ENCODE results near the gene TSHZ3. TPM values are rescaled to one million over a fixed set of nuclear protein-coding genes. Genes with fewer than 3 reads are reported as not detected.

The TSHZ3 gene
- total and polyA plus RNA-seq, 2 of the 13 experiments (the other 11 are each of a cell fraction or from before 2014, with no cell fraction given), result not detected

DNA sequence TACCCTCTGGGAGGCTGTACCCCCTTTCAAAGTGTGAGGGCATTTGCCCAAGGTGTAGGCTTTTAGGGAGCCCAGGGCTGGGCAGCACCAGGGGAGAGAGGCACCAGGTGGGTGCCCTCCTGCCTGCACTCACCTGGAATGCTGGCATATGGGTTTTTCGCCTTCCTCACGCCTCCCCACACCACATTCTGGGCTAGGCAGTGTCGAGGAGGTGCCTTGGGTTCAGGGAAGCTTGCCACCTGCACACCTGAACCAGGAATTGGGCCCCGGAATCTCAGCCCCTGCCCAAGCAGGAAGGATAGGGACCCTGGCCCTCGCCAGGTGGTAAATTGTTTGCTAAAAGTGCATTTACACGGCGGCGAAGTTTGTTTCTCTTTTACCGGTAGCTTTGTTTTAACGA, 5.1 kb upstream of the TSHZ3 start:
- DNase-seq (ENCODE audit: low spot score) (no peak), FAIRE-seq (no peak), ATAC-seq (no peak)
- Histone ChIP-seq H3K9me3 (ENCODE audit: low read length) (no peaks in the 10 kb centered on the region), H3K27ac (ENCODE audit: extremely low read length, insufficient read depth, low read length) (no peak overlapping the region), H3K4me1 (ENCODE audit: insufficient read depth, low read length) (no peaks in the 10 kb centered on the region), H2AFZ (ENCODE audit: low read length) (no peak overlapping the region), H4K20me1 (ENCODE audit: insufficient read depth, low read length) (no peaks in the 10 kb centered on the region), H3K9ac (ENCODE audit: insufficient read depth, low read depth, low read length) (no peak overlapping the region), H3K79me2 (ENCODE audit: insufficient read depth, low read length) (no peaks in the 10 kb centered on the region), H3K4me3 (replicated peaks in 1 of 3; ENCODE audit: insufficient read depth in 1 of 3, low read depth in 2 of 3, low read length in 3 of 3) (no peak overlapping the region), H3K36me3 (replicated peaks in 1 of 2; ENCODE audit: control insufficient read depth in 1 of 2, insufficient read depth in 2 of 2, low read length in 2 of 2) (no peaks in the 10 kb centered on the region), H3K4me2 (ENCODE audit: low read depth, low read length) (no peak overlapping the region), H3K27me3 (ENCODE audit: control insufficient read depth in 1 of 2, insufficient read depth in 2 of 2, low read length in 2 of 2) (peaks cover 1 to 60% of the 10 kb centered on the region in 2 experiments; a peak in 3 of 5 replicates)
- no TSS peak for BruUV-seq (replicated peaks)
- CTCF ChIA-PET (ENCODE audit: low intra/inter-chr PET ratio, low total read pairs), result no interaction called here
- 12% methylated on average over 10 of the region's 10 CpGs for WGBS (ENCODE audit: low lambda C conversion rate)
- in situ Hi-C loops (cut with HindIII; ENCODE audit: extremely low pct_ligation_motif_present, low pct_unique_long_range_greater_than_20kb) (no loop called here), intact Hi-C loops (cut with micrococcal nuclease; ENCODE audit: unreplicated experiment) (no loop called here)
- POLR2A ChIA-PET, result no interaction called here
- TF ChIP-seq CCDC6 (CRISPR knock-in tag; IDR thresholded peaks at IDR 0.05), result no peak
- TF ChIP-seq, protein P1, sequence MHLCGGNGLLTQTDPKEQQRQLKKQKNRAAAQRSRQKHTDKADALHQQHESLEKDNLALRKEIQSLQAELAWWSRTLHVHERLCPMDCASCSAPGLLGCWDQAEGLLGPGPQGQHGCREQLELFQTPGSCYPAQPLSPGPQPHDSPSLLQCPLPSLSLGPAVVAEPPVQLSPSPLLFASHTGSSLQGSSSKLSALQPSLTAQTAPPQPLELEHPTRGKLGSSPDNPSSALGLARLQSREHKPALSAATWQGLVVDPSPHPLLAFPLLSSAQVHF (CRISPR knock-in tag; IDR thresholded peaks at IDR 0.05), result no peak
- TF ChIP-seq ZNF879 (CRISPR knock-in tag; IDR thresholded peaks at IDR 0.05), result no peak
- TF ChIP-seq, protein P2, sequence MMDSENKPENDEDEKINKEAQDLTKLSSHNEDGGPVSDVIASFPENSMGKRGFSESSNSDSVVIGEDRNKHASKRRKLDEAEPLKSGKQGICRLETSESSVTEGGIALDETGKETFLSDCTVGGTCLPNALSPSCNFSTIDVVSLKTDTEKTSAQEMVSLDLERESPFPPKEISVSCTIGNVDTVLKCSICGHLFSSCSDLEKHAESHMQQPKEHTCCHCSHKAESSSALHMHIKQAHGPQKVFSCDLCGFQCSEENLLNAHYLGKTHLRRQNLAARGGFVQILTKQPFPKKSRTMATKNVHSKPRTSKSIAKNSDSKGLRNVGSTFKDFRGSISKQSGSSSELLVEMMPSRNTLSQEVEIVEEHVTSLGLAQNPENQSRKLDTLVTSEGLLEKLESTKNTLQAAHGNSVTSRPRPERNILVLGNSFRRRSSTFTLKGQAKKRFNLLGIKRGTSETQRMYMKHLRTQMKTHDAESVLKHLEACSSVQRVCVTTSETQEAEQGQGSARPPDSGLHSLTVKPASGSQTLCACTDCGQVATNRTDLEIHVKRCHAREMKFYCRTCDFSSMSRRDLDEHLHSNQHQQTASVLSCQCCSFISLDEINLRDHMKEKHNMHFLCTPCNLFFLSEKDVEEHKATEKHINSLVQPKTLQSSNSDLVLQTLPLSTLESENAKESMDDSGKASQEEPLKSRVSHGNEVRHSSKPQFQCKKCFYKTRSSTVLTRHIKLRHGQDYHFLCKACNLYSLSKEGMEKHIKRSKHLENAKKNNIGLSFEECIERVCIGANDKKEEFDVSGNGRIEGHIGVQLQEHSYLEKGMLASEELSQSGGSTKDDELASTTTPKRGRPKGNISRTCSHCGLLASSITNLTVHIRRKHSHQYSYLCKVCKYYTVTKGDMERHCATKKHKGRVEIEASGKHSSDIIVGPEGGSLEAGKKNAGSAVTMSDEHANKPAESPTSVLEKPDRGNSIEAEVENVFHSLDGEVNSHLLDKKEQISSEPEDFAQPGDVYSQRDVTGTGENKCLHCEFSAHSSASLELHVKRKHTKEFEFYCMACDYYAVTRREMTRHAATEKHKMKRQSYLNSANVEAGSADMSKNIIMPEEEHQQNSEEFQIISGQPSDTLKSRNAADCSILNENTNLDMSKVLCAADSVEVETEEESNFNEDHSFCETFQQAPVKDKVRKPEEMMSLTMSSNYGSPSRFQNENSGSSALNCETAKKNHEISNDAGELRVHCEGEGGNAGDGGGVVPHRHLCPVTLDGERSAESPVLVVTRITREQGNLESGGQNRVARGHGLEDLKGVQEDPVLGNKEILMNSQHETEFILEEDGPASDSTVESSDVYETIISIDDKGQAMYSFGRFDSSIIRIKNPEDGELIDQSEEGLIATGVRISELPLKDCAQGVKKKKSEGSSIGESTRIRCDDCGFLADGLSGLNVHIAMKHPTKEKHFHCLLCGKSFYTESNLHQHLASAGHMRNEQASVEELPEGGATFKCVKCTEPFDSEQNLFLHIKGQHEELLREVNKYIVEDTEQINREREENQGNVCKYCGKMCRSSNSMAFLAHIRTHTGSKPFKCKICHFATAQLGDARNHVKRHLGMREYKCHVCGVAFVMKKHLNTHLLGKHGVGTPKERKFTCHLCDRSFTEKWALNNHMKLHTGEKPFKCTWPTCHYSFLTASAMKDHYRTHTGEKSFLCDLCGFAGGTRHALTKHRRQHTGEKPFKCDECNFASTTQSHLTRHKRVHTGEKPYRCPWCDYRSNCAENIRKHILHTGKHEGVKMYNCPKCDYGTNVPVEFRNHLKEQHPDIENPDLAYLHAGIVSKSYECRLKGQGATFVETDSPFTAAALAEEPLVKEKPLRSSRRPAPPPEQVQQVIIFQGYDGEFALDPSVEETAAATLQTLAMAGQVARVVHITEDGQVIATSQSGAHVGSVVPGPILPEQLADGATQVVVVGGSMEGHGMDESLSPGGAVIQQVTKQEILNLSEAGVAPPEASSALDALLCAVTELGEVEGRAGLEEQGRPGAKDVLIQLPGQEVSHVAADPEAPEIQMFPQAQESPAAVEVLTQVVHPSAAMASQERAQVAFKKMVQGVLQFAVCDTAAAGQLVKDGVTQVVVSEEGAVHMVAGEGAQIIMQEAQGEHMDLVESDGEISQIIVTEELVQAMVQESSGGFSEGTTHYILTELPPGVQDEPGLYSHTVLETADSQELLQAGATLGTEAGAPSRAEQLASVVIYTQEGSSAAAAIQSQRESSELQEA (CRISPR knock-in tag; IDR thresholded peaks at IDR 0.05; ENCODE audit: not compliant biosample characterization), result no peak
- TF ChIP-seq, protein P3, sequence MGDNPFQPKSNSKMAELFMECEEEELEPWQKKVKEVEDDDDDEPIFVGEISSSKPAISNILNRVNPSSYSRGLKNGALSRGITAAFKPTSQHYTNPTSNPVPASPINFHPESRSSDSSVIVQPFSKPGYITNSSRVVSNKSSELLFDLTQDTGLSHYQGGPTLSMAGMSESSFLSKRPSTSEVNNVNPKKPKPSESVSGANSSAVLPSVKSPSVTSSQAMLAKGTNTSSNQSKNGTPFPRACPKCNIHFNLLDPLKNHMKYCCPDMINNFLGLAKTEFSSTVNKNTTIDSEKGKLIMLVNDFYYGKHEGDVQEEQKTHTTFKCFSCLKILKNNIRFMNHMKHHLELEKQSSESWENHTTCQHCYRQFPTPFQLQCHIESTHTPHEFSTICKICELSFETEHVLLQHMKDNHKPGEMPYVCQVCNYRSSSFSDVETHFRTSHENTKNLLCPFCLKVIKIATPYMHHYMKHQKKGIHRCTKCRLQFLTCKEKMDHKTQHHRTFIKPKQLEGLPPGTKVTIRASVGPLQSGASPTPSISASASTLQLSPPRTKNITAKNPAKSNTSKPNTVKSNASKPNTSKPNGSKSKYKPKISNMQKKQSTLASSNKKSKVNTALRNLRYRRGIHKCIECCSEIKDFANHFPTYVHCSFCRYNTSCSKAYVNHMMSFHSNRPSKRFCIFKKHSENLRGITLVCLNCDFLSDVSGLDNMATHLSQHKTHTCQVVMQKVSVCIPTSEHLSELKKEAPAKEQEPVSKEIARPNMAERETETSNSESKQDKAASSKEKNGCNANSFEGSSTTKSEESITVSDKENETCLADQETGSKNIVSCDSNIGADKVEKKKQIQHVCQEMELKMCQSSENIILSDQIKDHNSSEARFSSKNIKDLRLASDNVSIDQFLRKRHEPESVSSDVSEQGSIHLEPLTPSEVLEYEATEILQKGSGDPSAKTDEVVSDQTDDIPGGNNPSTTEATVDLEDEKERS (CRISPR knock-in tag; IDR thresholded peaks at IDR 0.05), result no peak
- TF ChIP-seq MIXL1 (CRISPR knock-in tag; IDR thresholded peaks at IDR 0.05), result no peak
- TF ChIP-seq ZNF264 (CRISPR knock-in tag; IDR thresholded peaks at IDR 0.05), result no peak
- no peak for TF ChIP-seq CEBPB (IDR thresholded peaks at IDR 0.05; ENCODE audit: borderline replicate concordance, low read depth, low read length)
- TF ChIP-seq ZSCAN12 (CRISPR knock-in tag; IDR thresholded peaks at IDR 0.05), result no peak
- no peak for TF ChIP-seq IKZF4 (CRISPR knock-in tag; IDR thresholded peaks at IDR 0.05; ENCODE audit: borderline replicate concordance, low read depth, not compliant biosample characterization)
- no peak for TF ChIP-seq TCF7L2 (IDR thresholded peaks at IDR 0.05; ENCODE audit: low read depth, low read length)
- TF ChIP-seq ZNF746 (CRISPR knock-in tag; IDR thresholded peaks at IDR 0.05), result no peak

All from HepG2 (cell line).